HCT116 (cell line): ENCODE measurements around the gene STRBP. TPM values are rescaled to one million over a fixed set of nuclear protein-coding genes. Genes with fewer than 3 reads are reported as not detected.

ENCODE experiments used
- ATAC-seq: fragments of 200-7000 bp; cut with Tn5 transposase; 2 replicates; pipeline ENCODE4 v1.9.1; 2020; ENCODE audit warnings: mild to moderate bottlenecking, moderate library complexity
- BruUV-seq: library from RNA; stranded (reverse); fragments of 400-500 nt; replicated peaks from 2 replicates; lab custom pipeline; 2021; lab: Mats Ljungman, UMichigan
- CTCF ChIA-PET: fragments of 300-600 bp; sonication (Branson Sonifier 250); formaldehyde crosslinking; loops from one replicate; lab custom pipeline; 2021; ENCODE audit warnings: antibody characterized with exemption; lab: Charles Lee
- POLR2A ChIA-PET: fragments of 300-600, 350-600 bp; sonication (Branson Sonifier 250); formaldehyde crosslinking; loops from one replicate; lab custom pipeline; 2021; ENCODE audit warnings: antibody characterized with exemption; lab: Charles Lee
- RAD21 ChIA-PET, 2 experiments: fragments of 300-600 bp; sonication (Branson Sonifier 250); formaldehyde crosslinking; loops; one replicate each; lab custom pipeline; 2023; ENCODE audit warnings: low total read pairs in 2 of 2; ENCODE audit not compliant: uncharacterized antibody in 2 of 2, unreplicated experiment in 2 of 2, low non-redundant PET in 1 of 2; lab: Charles Lee
- DNase-seq: peaks from one replicate; pipeline ENCODE4 v3.0.0-alpha.2; 2010; ENCODE audit warnings: low read depth, low spot score
- H2AFZ ChIP-seq: fragments of 200-600 bp; shearing (Covaris generic), sonication (generic); 2 replicates; pipeline ENCODE4 v1.6.1; 2017; ENCODE audit warnings: low read depth, mixed run types, mixed read lengths, antibody characterized with exemption, low read length; ENCODE audit not compliant: poor library complexity, severe bottlenecking
- H3K27ac ChIP-seq: 2 replicates; pipeline ENCODE4 v1.5.1; 2012; ENCODE audit warnings: low read depth, low read length
- H3K27me3 ChIP-seq: fragments of 200-600 bp; sonication (generic); 2 replicates; pipeline ENCODE4 v1.6.1; 2016; ENCODE audit warnings: mixed run types, low read length, mixed read lengths; ENCODE audit not compliant: insufficient read depth
- H3K36me3 ChIP-seq, 2 experiments: fragments of 200-500 bp in 1 of 2; fragments of 200-600 bp in 1 of 2; sonication (Bioruptor generic) in 1 of 2; sonication (generic) in 1 of 2; 2 replicates each; pipeline versions ENCODE4 v1.5.1 to v1.6.1; 2014 to 2016; ENCODE audit warnings: low read length in 2 of 2, inconsistent platforms in 1 of 2, mixed read lengths in 1 of 2, mixed run types in 1 of 2; ENCODE audit not compliant: insufficient read depth in 2 of 2, control insufficient read depth in 1 of 2
- H3K4me1 ChIP-seq, 2 experiments: fragments of 200-600 bp in 1 of 2; sonication (generic) in 1 of 2; 2 replicates each; pipeline versions ENCODE4 v1.5.1 to v1.6.1; 2012 to 2017; ENCODE audit warnings: low read length in 2 of 2, inconsistent platforms in 1 of 2, mild to moderate bottlenecking in 1 of 2, mixed read lengths in 1 of 2, mixed run types in 1 of 2, moderate library complexity in 1 of 2; ENCODE audit not compliant: insufficient read depth in 2 of 2, control insufficient read depth in 1 of 2
- H3K4me2 ChIP-seq: fragments of 200-600 bp; sonication (generic); 2 replicates; pipeline ENCODE4 v1.6.1; 2017; ENCODE audit warnings: mixed run types, low read length, mixed read lengths
- H3K4me3 ChIP-seq, 2 experiments: fragments of 200-600 bp in 1 of 2; sonication (generic) in 1 of 2; replicated peaks in 1 of 2; 2 replicates each; pipeline ENCODE4 v1.5.1; 2011 to 2016; ENCODE audit warnings: low read length in 2 of 2, control low read depth in 1 of 2, low read depth in 1 of 2, mild to moderate bottlenecking in 1 of 2, mixed read lengths in 1 of 2, mixed run types in 1 of 2
- H3K79me2 ChIP-seq: fragments of 200-600 bp; sonication (generic); 2 replicates; pipeline ENCODE4 v1.6.1; 2017; ENCODE audit warnings: mild to moderate bottlenecking, mixed run types, low read length, moderate library complexity, mixed read lengths; ENCODE audit not compliant: insufficient read depth
- H3K9ac ChIP-seq: fragments of 200-600 bp; sonication (generic); 2 replicates; pipeline ENCODE4 v1.6.1; 2016; ENCODE audit warnings: low read length, mixed read lengths
- H3K9me2 ChIP-seq: fragments of 200-600 bp; sonication (generic), shearing (Covaris generic); 2 replicates; pipeline ENCODE4 v1.6.1; 2017; ENCODE audit warnings: mixed run types, mild to moderate bottlenecking, moderate library complexity; ENCODE audit not compliant: insufficient read depth
- H3K9me3 ChIP-seq, 2 experiments: fragments of 200-500 bp in 1 of 2; fragments of 200-600 bp in 1 of 2; sonication (Bioruptor generic) in 1 of 2; sonication (generic) in 1 of 2; 2 replicates each; pipeline ENCODE4 v1.6.1; 2014 to 2017; ENCODE audit warnings: low read length in 2 of 2, mixed read lengths in 2 of 2, inconsistent platforms in 1 of 2, low read depth in 1 of 2, mild to moderate bottlenecking in 1 of 2, mixed run types in 1 of 2, moderate library complexity in 1 of 2; ENCODE audit not compliant: control insufficient read depth in 1 of 2, insufficient read depth in 1 of 2
- H4K20me1 ChIP-seq: fragments of 200-600 bp; sonication (generic), shearing (Covaris generic); 2 replicates; pipeline ENCODE4 v1.6.1; 2017; ENCODE audit warnings: mixed run types, mild to moderate bottlenecking, moderate library complexity; ENCODE audit not compliant: insufficient read depth
- ATF3 ChIP-seq: IDR thresholded peaks from 2 replicates; pipeline ENCODE4 v1.6.1; 2012
- EZH2 ChIP-seq: fragments of 200-600 bp; sonication (generic); IDR thresholded peaks from 2 replicates; pipeline ENCODE4 v1.6.1; 2017; ENCODE audit warnings: antibody characterized with exemption, mixed run types
- JUND ChIP-seq: IDR thresholded peaks from 2 replicates; pipeline ENCODE4 v1.6.1; 2012
- POLR2A ChIP-seq: IDR thresholded peaks from 2 replicates; pipeline ENCODE4 v1.7.0; 2011; ENCODE audit warnings: borderline replicate concordance; ENCODE audit not compliant: insufficient read depth, insufficient read length; ENCODE audit errors: extremely low read depth
- RAD21 ChIP-seq: IDR thresholded peaks from 2 replicates; pipeline ENCODE4 v1.6.1; 2012; ENCODE audit warnings: low read depth, mild to moderate bottlenecking
- SIN3A ChIP-seq: IDR thresholded peaks from 2 replicates; pipeline ENCODE4 v1.6.1; 2012; ENCODE audit warnings: low read depth
- SP1 ChIP-seq: IDR thresholded peaks from 2 replicates; pipeline ENCODE4 v1.6.1; 2012; ENCODE audit warnings: low read depth
- TCF7L2 ChIP-seq: IDR thresholded peaks from 2 replicates; pipeline ENCODE4 v1.7.0; 2011; ENCODE audit warnings: borderline replicate concordance, inconsistent platforms; ENCODE audit not compliant: insufficient read depth, insufficient read length; ENCODE audit errors: extremely low read depth
- ZBTB33 ChIP-seq: IDR thresholded peaks from 2 replicates; pipeline ENCODE4 v1.6.1; 2011; ENCODE audit warnings: mild to moderate bottlenecking, low read length, moderate library complexity; ENCODE audit not compliant: insufficient replicate concordance; ENCODE audit errors: extremely low read depth
- ZNF274 ChIP-seq: fragments of 200-500 bp; sonication (Bioruptor generic); IDR thresholded peaks from 2 replicates; pipeline ENCODE4 v1.6.1; 2014; ENCODE audit warnings: mild to moderate bottlenecking, low read depth, low read length, inconsistent platforms
- intact Hi-C: fragments of 100-400 bp; cut with micrococcal nuclease; formaldehyde crosslinking; loops from 2 replicates; pipeline ENCODE4 v1.10.0; 2022
- total RNA-seq: library from RNA; stranded (reverse); gene quantifications from one replicate; pipeline ENCODE4 v1.2.1, GENCODE V29; 2021; ENCODE audit not compliant: unreplicated experiment

STRBP gene
- total RNA-seq, 1 experiment from 2014 or later, result 30.4 TPM

GRCh38 chr9:123315635-123316034, 47.2 kb upstream of the STRBP start:
- H4K20me1 ChIP-seq, result no peaks in the 10 kb centered on the region
- ATAC-seq, result no peak
- no peaks in the 10 kb centered on the region for H3K36me3 ChIP-seq
- TF ChIP-seq EZH2, result no peak
- no peak for TF ChIP-seq SIN3A
- no peak for TF ChIP-seq ATF3
- no peak for TF ChIP-seq RAD21
- no peak for TF ChIP-seq JUND
- no peak for TF ChIP-seq SP1
- TF ChIP-seq TCF7L2, result no peak
- TF ChIP-seq ZBTB33, result no peak
- ChIA-PET CTCF (no interaction called here), RAD21 (no interaction called here), POLR2A (no interaction called here)
- H3K9me2 ChIP-seq, result no peaks in the 10 kb centered on the region
- H3K9ac ChIP-seq, result no peak overlapping the region
- no peak overlapping the region for H2AFZ ChIP-seq
- H3K9me3 ChIP-seq, result no peaks in the 10 kb centered on the region
- no peaks in the 10 kb centered on the region for H3K79me2 ChIP-seq
- no peaks in the 10 kb centered on the region for H3K27me3 ChIP-seq
- no peak overlapping the region for H3K4me3 ChIP-seq
- H3K27ac ChIP-seq, result no peak overlapping the region
- no peak overlapping the region for H3K4me2 ChIP-seq
- no peak for DNase-seq
- intact Hi-C loops, result no loop called here
- peaks cover 0 to 12% of the 10 kb centered on the region in 2 experiments; a peak in 2 of 4 replicates for H3K4me1 ChIP-seq
- no TSS peak for BruUV-seq

- Histone ChIP-seq H2AFZ (no peak overlapping the region), H3K4me2 (no peak overlapping the region), H3K9ac (no peak overlapping the region), H4K20me1 (no peaks in the 10 kb centered on the region), H3K9me2 (no peaks in the 10 kb centered on the region), H3K4me3 (no peak overlapping the region), H3K4me1 (peaks cover 0 to 12% of the 10 kb centered on the region in 2 experiments; a peak in 2 of 4 replicates), H3K79me2 (no peaks in the 10 kb centered on the region), H3K27ac (no peak overlapping the region), H3K27me3 (no peaks in the 10 kb centered on the region), H3K9me3 (no peaks in the 10 kb centered on the region), H3K36me3 (no peaks in the 10 kb centered on the region)
- ChIA-PET POLR2A (no interaction called here), CTCF (no interaction called here), RAD21 (no interaction called here)
- TF ChIP-seq RAD21, result no peak
- TF ChIP-seq POLR2A, result no peak
- no peak for TF ChIP-seq ZBTB33
- no peak for TF ChIP-seq ZNF274
- TF ChIP-seq SIN3A, result no peak
- DNase-seq, result no peak
- no peak for ATAC-seq
- BruUV-seq, result no TSS peak
- intact Hi-C loops, result no loop called here
Observed at GRCh38 chr9:123314617-123315016, 46.2 kb upstream of the STRBP start.
